Stomach (tissue), 9 donors: ENCODE results near the gene SLC27A4. TPM values are rescaled to one million over a fixed set of nuclear protein-coding genes. Genes with fewer than 3 reads are reported as not detected.

Experiments
- DNase-seq, 2 donors: peaks; one replicate each; pipeline versions ENCODE4 v3.0.0 to v3.0.0-alpha.2; 2013 to 2019
- H3K27ac ChIP-seq, 5 donors: fragments of 200-600 bp in 4 of 5; sonication (generic) in 4 of 5; one replicate each; pipeline ENCODE4 v1.5.1; 2013 to 2019; ENCODE audit warnings: mild to moderate bottlenecking in 1 of 5, moderate library complexity in 1 of 5
- H3K27me3 ChIP-seq, 3 donors: fragments of 200-600 bp; sonication (generic); one replicate each; pipeline ENCODE4 v1.5.1; 2017 to 2019; ENCODE audit warnings: mixed run types in 1 of 3
- H3K36me3 ChIP-seq, 4 donors: fragments of 200-600 bp; sonication (generic); 1 replicate in 3 of 4; 2 replicates in 1 of 4; pipeline ENCODE4 v1.5.1; 2016 to 2019
- H3K4me1 ChIP-seq, 4 donors: fragments of 200-600 bp; sonication (generic); one replicate each; pipeline ENCODE4 v1.5.1; 2016 to 2019
- H3K4me3 ChIP-seq, 4 donors: fragments of 200-600 bp; sonication (generic) in 3 of 4; one replicate each; pipeline ENCODE4 v1.5.1; 2016 to 2019; ENCODE audit warnings: mild to moderate bottlenecking in 1 of 4
- H3K9me3 ChIP-seq, 4 donors: fragments of 200-600 bp; sonication (generic); one replicate each; pipeline ENCODE4 v1.5.1; 2016 to 2019
- CTCF ChIP-seq, 7 experiments: fragments of 450-650 bp in 4 of 7; fragments of 200-600 bp in 3 of 7; sonication (generic) in 3 of 7; IDR thresholded peaks; one replicate each; pipeline ENCODE4 v1.5.1; 2016 to 2019; ENCODE audit warnings: antibody characterized with exemption in 7 of 7, control low read depth in 2 of 7, mild to moderate bottlenecking in 1 of 7
- EP300 ChIP-seq: sonication (generic); formaldehyde crosslinking; IDR thresholded peaks from one replicate; pipeline ENCODE4 v1.6.1; 2017; ENCODE audit warnings: antibody characterized with exemption
- POLR2A ChIP-seq, 4 donors: fragments of 450-650 bp; IDR thresholded peaks; one replicate each; pipeline ENCODE4 v1.6.1; 2016; ENCODE audit warnings: antibody characterized with exemption in 4 of 4, control low read depth in 2 of 4, mild to moderate bottlenecking in 1 of 4, moderate library complexity in 1 of 4
- POLR2AphosphoS5 ChIP-seq, 3 donors: sonication (generic); formaldehyde crosslinking; IDR thresholded peaks; one replicate each; pipeline ENCODE4 v1.6.1; 2016; ENCODE audit warnings: antibody characterized with exemption in 3 of 3
- WGBS, 5 donors: extraction: QIAGEN DNeasy Blood & Tissue Kit in 3 of 5; methylation state at CpG; one replicate each; pipeline versions ENCODE4 v1.1.5 to v1.1.7; 2013 to 2018; 5-methylcytosine and 5-hydroxymethylcytosine counted together
- intact Hi-C: fragments of 100-400 bp; cut with DNase I; formaldehyde crosslinking; loops from one replicate; pipeline ENCODE4 v1.15.1; 2023; ENCODE audit warnings: low total_unique reads
- polyA plus RNA-seq, 3 donors: library from polyadenylated mRNA; stranded (reverse); fragments of 200-250 nt; gene quantifications; one replicate each; pipeline ENCODE4 v1.2.3, GENCODE V29; 2013
- total RNA-seq, 5 donors: library from RNA; depleted of rRNA; stranded (reverse); fragments of >200 nt; gene quantifications; one replicate each; pipeline versions ENCODE4 v1.1.0 to v1.2.3, GENCODE V29; 2014 to 2016
- donor health status: healthy with polysubstance abuse.
- donor health status: Bipolar disorder and iron deficiency.
- donor health status: healthy.

The SLC27A4 gene
- total and polyA plus RNA-seq, 8 donors, result 6.0 to 200 (median 21.2) TPM

- TF ChIP-seq POLR2AphosphoS5 (IDR thresholded peaks at IDR 0.05) (no peak), CTCF (IDR thresholded peaks at IDR 0.05) (no peak), EP300 (no peak), POLR2A (IDR thresholded peaks at IDR 0.05) (no peak)
- Histone ChIP-seq H3K9me3 (no peaks in the 10 kb centered on the region), H3K36me3 (no peaks in the 10 kb centered on the region), H3K27ac (no peak overlapping the region), H3K4me3 (no peak overlapping the region), H3K4me1 (peaks cover 0 to 3% (median 0%) of the 10 kb centered on the region in 4 donors), H3K27me3 (peaks cover 0 to 84% (median 17%) of the 10 kb centered on the region in 3 donors)
- intact Hi-C loops, result no loop called here
- DNase-seq, result peak in 1 of 2 donors; percentile 37
- WGBS, 5 donors, result 28 to 33% (median 31%) methylated on average over 6 of the region's 6 CpGs
Measured at GRCh38 chr9:128409978-128410377, 69.7 kb downstream of the SLC27A4 start.

Other genes with a start within 250 kb of the SLC27A4 start
- 100 to 1,000 TPM in 3 of 5 donors, 10 to 100 TPM in 2; 47.2 to 570 (median 125) TPM for gene PTGES2, start 212.8 kb upstream of the SLC27A4 start, total RNA-seq
- 10 to 100 TPM; 50.1 to 69.9 (median 58.3) TPM for gene PTGES2, start 212.8 kb upstream of the SLC27A4 start, polyA plus RNA-seq
- gene LCN2, start 191.1 kb upstream of the SLC27A4 start, total RNA-seq, result 100 to 1,000 TPM in 3 of 5 donors, 10 to 100 TPM in 1, not detected in 1; 10.8 to 756 (median 444) TPM
- gene LCN2, start 191.1 kb upstream of the SLC27A4 start, polyA plus RNA-seq, result 100 to 1,000 TPM in 2 of 3 donors, 10 to 100 TPM in 1; 33.1 to 922 (median 369) TPM
- 100 to 1,000 TPM in 2 of 5 donors, 10 to 100 TPM in 2, not detected in 1; 17.8 to 193 (median 113) TPM for gene BBLN, start 180.3 kb upstream of the SLC27A4 start, total RNA-seq
- gene BBLN, start 180.3 kb upstream of the SLC27A4 start, polyA plus RNA-seq, result 100 to 1,000 TPM; 108 to 161 (median 147) TPM
- 100 to 1,000 TPM in 1 of 5 donors, 10 to 100 TPM in 4; 15.2 to 217 (median 62.2) TPM for gene CIZ1, start 149.0 kb upstream of the SLC27A4 start, total RNA-seq
- gene CIZ1, start 149.0 kb upstream of the SLC27A4 start, polyA plus RNA-seq, result 10 to 100 TPM; 41.0 to 62.7 (median 49.0) TPM
- gene DNM1, start 137.1 kb upstream of the SLC27A4 start, total RNA-seq, result 10 to 100 TPM; 20.1 to 60.8 (median 25.0) TPM
- 1 to 10 TPM; 2.3 to 4.8 (median 3.5) TPM for gene DNM1, start 137.1 kb upstream of the SLC27A4 start, polyA plus RNA-seq
- 100 to 1,000 TPM in 2 of 5 donors, 10 to 100 TPM in 3; 48.4 to 204 (median 92.7) TPM for gene GOLGA2, start 64.5 kb upstream of the SLC27A4 start, total RNA-seq
- 10 to 100 TPM; 54.3 to 62.3 (median 60.1) TPM for gene GOLGA2, start 64.5 kb upstream of the SLC27A4 start, polyA plus RNA-seq
- gene SWI5, start 64.3 kb upstream of the SLC27A4 start, total RNA-seq, result 10 to 100 TPM in 2 of 5 donors, 1 to 10 TPM in 1, not detected in 2; 8.1 to 61.3 (median 13.0) TPM
- gene SWI5, start 64.3 kb upstream of the SLC27A4 start, polyA plus RNA-seq, result 10 to 100 TPM; 31.8 to 36.5 (median 34.1) TPM
- 10 to 100 TPM in 2 of 5 donors, 1 to 10 TPM in 3; 4.9 to 15.9 (median 7.6) TPM for gene TRUB2, start 18.1 kb upstream of the SLC27A4 start, total RNA-seq
- 10 to 100 TPM; 11.9 to 15.6 (median 15.3) TPM for gene TRUB2, start 18.1 kb upstream of the SLC27A4 start, polyA plus RNA-seq
- gene COQ4, start 17.7 kb upstream of the SLC27A4 start, total RNA-seq, result 100 to 1,000 TPM in 1 of 5 donors, 10 to 100 TPM in 4; 10.5 to 156 (median 55.9) TPM
- gene COQ4, start 17.7 kb upstream of the SLC27A4 start, polyA plus RNA-seq, result 10 to 100 TPM; 56.8 to 92.4 (median 70.5) TPM
- 10 to 100 TPM in 3 of 5 donors, 1 to 10 TPM in 1, under 1 TPM in 1; 0.58 to 28.3 (median 10.1) TPM for gene URM1, start 30.8 kb downstream of the SLC27A4 start, total RNA-seq
- 10 to 100 TPM; 41.0 to 59.3 (median 49.7) TPM for gene URM1, start 30.8 kb downstream of the SLC27A4 start, polyA plus RNA-seq
- gene CERCAM, start 80.3 kb downstream of the SLC27A4 start, total RNA-seq, result 10 to 100 TPM in 4 of 5 donors, 1 to 10 TPM in 1; 5.5 to 22.8 (median 13.9) TPM
- 10 to 100 TPM in 2 of 3 donors, 1 to 10 TPM in 1; 6.3 to 12.1 (median 10.6) TPM for gene CERCAM, start 80.3 kb downstream of the SLC27A4 start, polyA plus RNA-seq
- gene ODF2, start 115.5 kb downstream of the SLC27A4 start, total RNA-seq, result 10 to 100 TPM in 4 of 5 donors, 1 to 10 TPM in 1; 9.4 to 42.4 (median 19.4) TPM
- gene ODF2, start 115.5 kb downstream of the SLC27A4 start, polyA plus RNA-seq, result 10 to 100 TPM in 1 of 3 donors, 1 to 10 TPM in 2; 7.2 to 12.7 (median 9.3) TPM
- gene GLE1, start 164.2 kb downstream of the SLC27A4 start, total RNA-seq, result 10 to 100 TPM; 12.7 to 33.5 (median 23.9) TPM
- gene GLE1, start 164.2 kb downstream of the SLC27A4 start, polyA plus RNA-seq, result 10 to 100 TPM; 10.3 to 14.7 (median 10.8) TPM
- 100 to 1,000 TPM; 272 to 726 (median 399) TPM for gene SPTAN1, start 212.1 kb downstream of the SLC27A4 start, total RNA-seq
- gene SPTAN1, start 212.1 kb downstream of the SLC27A4 start, polyA plus RNA-seq, result 100 to 1,000 TPM in 1 of 3 donors, 10 to 100 TPM in 2; 41.4 to 104 (median 49.0) TPM